Smooth muscle cell (in vitro differentiated cells): ENCODE data around the gene NAGS. TPM values are rescaled to one million over a fixed set of nuclear protein-coding genes. Genes with fewer than 3 reads are reported as not detected.

Experiments used
- DNase-seq: peaks from one replicate; lab custom pipeline; 2025; ENCODE audit not compliant: unreplicated experiment; lab: John Stamatoyannopoulos, UW
- H2AFZ ChIP-seq: fragments of 200-600 bp; sonication (generic); 2 replicates; pipeline ENCODE4 v1.6.0; 2016; ENCODE audit warnings: antibody characterized with exemption, low read depth, mild to moderate bottlenecking
- H3F3A ChIP-seq: fragments of 200-600 bp; sonication (generic); 2 replicates; pipeline ENCODE4 v1.6.0; 2017; ENCODE audit warnings: antibody characterized with exemption, low read depth
- H3K27ac ChIP-seq: fragments of 200-600 bp; sonication (generic); 2 replicates; pipeline ENCODE4 v1.5.1; 2016; ENCODE audit warnings: low read depth, mild to moderate bottlenecking
- H3K27me3 ChIP-seq: fragments of 200-600 bp; sonication (generic); 2 replicates; pipeline ENCODE4 v1.6.1; 2016; ENCODE audit warnings: low read depth, mild to moderate bottlenecking
- H3K36me3 ChIP-seq: fragments of 200-600 bp; sonication (generic); 2 replicates; pipeline ENCODE4 v1.5.1; 2016; ENCODE audit warnings: low read depth
- H3K4me1 ChIP-seq: fragments of 200-600 bp; sonication (generic); 2 replicates; pipeline ENCODE4 v1.5.1; 2016; ENCODE audit warnings: low read depth
- H3K4me2 ChIP-seq: fragments of 200-600 bp; sonication (generic); 2 replicates; pipeline ENCODE4 v1.6.0; 2016; ENCODE audit warnings: mild to moderate bottlenecking
- H3K4me3 ChIP-seq: fragments of 200-600 bp; sonication (generic); 2 replicates; pipeline ENCODE4 v1.5.1; 2016; ENCODE audit warnings: mild to moderate bottlenecking
- H3K79me2 ChIP-seq: fragments of 200-600 bp; sonication (generic); 2 replicates; pipeline ENCODE4 v1.6.0; 2016; ENCODE audit warnings: low read depth, mild to moderate bottlenecking
- H3K9ac ChIP-seq: fragments of 200-600 bp; sonication (generic); 2 replicates; pipeline ENCODE4 v1.6.0; 2016; ENCODE audit warnings: low read depth
- H3K9me3 ChIP-seq: fragments of 200-600 bp; sonication (generic); replicated peaks from 2 replicates; pipeline ENCODE4 v1.5.1; 2016; ENCODE audit warnings: low read depth
- H4K20me1 ChIP-seq: fragments of 200-600 bp; sonication (generic); 2 replicates; pipeline ENCODE4 v1.6.0; 2016; ENCODE audit warnings: low read depth
- WGBS: methylation state at CpG from one replicate; pipeline ENCODE4 v1.1.7; 2016; ENCODE audit warnings: low lambda C conversion rate; 5-methylcytosine and 5-hydroxymethylcytosine counted together
- polyA plus RNA-seq: library from polyadenylated mRNA; unstranded; fragments of >200 nt; fragmentation: Nextera tagmentation; extraction: Ambion mirVana; gene quantifications from 2 replicates; pipeline ENCODE4 v1.2.1, GENCODE V29; 2016
- small RNA-seq: library from RNA; depleted of rRNA; stranded (forward); fragments of <200 nt; gene quantifications from one replicate; pipeline ENCODE3, GENCODE V24; 2014
- total RNA-seq: library from RNA; depleted of rRNA; stranded (reverse); fragments of >200 nt; gene quantifications from 2 replicates; pipeline ENCODE4 v1.2.3, GENCODE V29; 2014
- TF ChIP-seq, protein P1 (sequence below): fragments of 200-600 bp; sonication (generic); IDR thresholded peaks from 2 replicates; pipeline ENCODE4 v1.5.1; 2017; ENCODE audit warnings: borderline replicate concordance, mild to moderate bottlenecking, antibody characterized with exemption; ENCODE audit not compliant: insufficient read depth, poor library complexity, severe bottlenecking

The NAGS gene
- total and polyA plus RNA-seq, 2 experiments from 2014 or later = 1.3 to 1.5 TPM

DNA sequence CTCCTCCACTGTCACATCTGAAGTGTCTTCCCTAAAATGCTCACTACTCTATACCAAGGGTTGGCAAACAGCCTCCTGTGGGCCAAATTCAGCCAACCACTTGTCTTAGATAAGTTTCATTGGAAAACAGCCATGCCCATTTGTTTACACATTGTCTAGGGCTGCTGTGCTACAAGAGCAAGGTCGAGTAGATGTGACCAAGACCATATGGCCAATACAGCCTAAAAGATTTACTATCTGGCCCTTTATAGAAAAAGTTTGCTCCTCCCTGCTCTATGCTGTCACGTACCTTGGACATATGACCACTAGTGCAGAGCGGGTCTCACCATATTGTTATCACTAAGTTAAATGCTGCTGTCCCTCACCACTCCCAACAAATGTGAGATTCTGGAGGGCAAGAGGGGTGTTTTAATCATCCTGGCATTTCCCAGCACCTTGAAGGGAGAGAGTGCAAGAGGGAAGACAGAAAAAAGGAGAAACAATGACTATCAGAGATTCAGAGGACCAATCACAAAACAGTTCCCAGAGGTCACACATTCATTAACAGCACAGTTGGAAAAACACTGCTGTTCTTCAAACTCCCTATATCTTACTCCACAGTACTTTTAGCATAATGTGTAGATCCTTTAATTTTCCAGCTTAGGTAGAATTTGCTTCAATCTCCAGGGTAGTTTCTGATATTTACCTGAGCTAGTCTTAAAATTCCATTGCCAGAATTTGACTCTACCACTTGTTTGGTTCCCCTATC is 48.9 kb downstream of the NAGS start:
- peaks cover 7% of the 10 kb centered on the region for H3K36me3 ChIP-seq
- no peak overlapping the region for H3K4me3 ChIP-seq
- no peak overlapping the region for H3K9ac ChIP-seq
- WGBS = 82% methylated on average over 3 of the region's 3 CpGs
- H3K9me3 ChIP-seq = no peaks in the 10 kb centered on the region
- H3K27ac ChIP-seq = no peak overlapping the region
- peaks cover 97% of the 10 kb centered on the region for H4K20me1 ChIP-seq
- H3K27me3 ChIP-seq = no peaks in the 10 kb centered on the region
- TF ChIP-seq, protein P1, sequence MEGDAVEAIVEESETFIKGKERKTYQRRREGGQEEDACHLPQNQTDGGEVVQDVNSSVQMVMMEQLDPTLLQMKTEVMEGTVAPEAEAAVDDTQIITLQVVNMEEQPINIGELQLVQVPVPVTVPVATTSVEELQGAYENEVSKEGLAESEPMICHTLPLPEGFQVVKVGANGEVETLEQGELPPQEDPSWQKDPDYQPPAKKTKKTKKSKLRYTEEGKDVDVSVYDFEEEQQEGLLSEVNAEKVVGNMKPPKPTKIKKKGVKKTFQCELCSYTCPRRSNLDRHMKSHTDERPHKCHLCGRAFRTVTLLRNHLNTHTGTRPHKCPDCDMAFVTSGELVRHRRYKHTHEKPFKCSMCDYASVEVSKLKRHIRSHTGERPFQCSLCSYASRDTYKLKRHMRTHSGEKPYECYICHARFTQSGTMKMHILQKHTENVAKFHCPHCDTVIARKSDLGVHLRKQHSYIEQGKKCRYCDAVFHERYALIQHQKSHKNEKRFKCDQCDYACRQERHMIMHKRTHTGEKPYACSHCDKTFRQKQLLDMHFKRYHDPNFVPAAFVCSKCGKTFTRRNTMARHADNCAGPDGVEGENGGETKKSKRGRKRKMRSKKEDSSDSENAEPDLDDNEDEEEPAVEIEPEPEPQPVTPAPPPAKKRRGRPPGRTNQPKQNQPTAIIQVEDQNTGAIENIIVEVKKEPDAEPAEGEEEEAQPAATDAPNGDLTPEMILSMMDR = no peak
- DNase-seq = no peak
- H3K4me1 ChIP-seq = no peaks in the 10 kb centered on the region
- H3K4me2 ChIP-seq = no peak overlapping the region
- peaks cover 97% of the 10 kb centered on the region for H3K79me2 ChIP-seq
- H3F3A ChIP-seq = no peaks in the 10 kb centered on the region
- no peak overlapping the region for H2AFZ ChIP-seq

Small RNA genes lying within 50 kb of the gene (small RNA-seq; reads per million reads assigned to genes)
- not detected for gene RF00012

Other genes starting within 250 kb of the NAGS start
- gene SOST, start 245.8 kb upstream of the NAGS start, total RNA-seq = not detected in 2 replicates
- gene SOST, start 245.8 kb upstream of the NAGS start, polyA plus RNA-seq = not detected in 2 replicates
- 33.2 and 34.4 TPM in 2 replicates for gene DUSP3, start 225.6 kb upstream of the NAGS start, total RNA-seq
- 25.6 and 35.9 TPM in 2 replicates for gene DUSP3, start 225.6 kb upstream of the NAGS start, polyA plus RNA-seq
- 0.09 TPM in 2 replicates for gene CFAP97D1, start 224.2 kb upstream of the NAGS start, total RNA-seq
- gene CFAP97D1, start 224.2 kb upstream of the NAGS start, polyA plus RNA-seq = not detected in 2 replicates
- 6.7 and 11.6 TPM in 2 replicates for gene MPP3, start 171.5 kb upstream of the NAGS start, total RNA-seq
- gene MPP3, start 171.5 kb upstream of the NAGS start, polyA plus RNA-seq = 7.7 and 8.1 TPM in 2 replicates
- not detected in 2 replicates for gene CD300LG, start 157.4 kb upstream of the NAGS start, total RNA-seq
- not detected in 2 replicates for gene CD300LG, start 157.4 kb upstream of the NAGS start, polyA plus RNA-seq
- 19.4 and 24.4 TPM in 2 replicates for gene MPP2, start 97.1 kb upstream of the NAGS start, total RNA-seq
- gene MPP2, start 97.1 kb upstream of the NAGS start, polyA plus RNA-seq = 11.5 and 15.4 TPM in 2 replicates
- gene PPY, start 62.1 kb upstream of the NAGS start, total RNA-seq = not detected in 2 replicates
- not detected in 2 replicates for gene PPY, start 62.1 kb upstream of the NAGS start, polyA plus RNA-seq
- gene PYY, start 50.7 kb upstream of the NAGS start, total RNA-seq = not detected in 2 replicates
- 0.33 TPM in 1 of 2 replicates, not detected in the other for gene PYY, start 50.7 kb upstream of the NAGS start, polyA plus RNA-seq
- gene TMEM101, start 10.3 kb downstream of the NAGS start, total RNA-seq = 25.2 and 35.1 TPM in 2 replicates
- gene TMEM101, start 10.3 kb downstream of the NAGS start, polyA plus RNA-seq = 36.1 and 39.9 TPM in 2 replicates
- 42.3 and 51.8 TPM in 2 replicates for gene LSM12, start 62.0 kb downstream of the NAGS start, total RNA-seq
- gene LSM12, start 62.0 kb downstream of the NAGS start, polyA plus RNA-seq = 52.0 and 66.3 TPM in 2 replicates
- gene G6PC3, start 66.1 kb downstream of the NAGS start, total RNA-seq = 32.1 and 40.2 TPM in 2 replicates
- 103 TPM in 2 replicates for gene G6PC3, start 66.1 kb downstream of the NAGS start, polyA plus RNA-seq
- 48.7 and 65.3 TPM in 2 replicates for gene HDAC5, start 119.0 kb downstream of the NAGS start, total RNA-seq
- gene HDAC5, start 119.0 kb downstream of the NAGS start, polyA plus RNA-seq = 51.6 and 52.6 TPM in 2 replicates
- 1.9 and 3.1 TPM in 2 replicates for gene HROB, start 137.3 kb downstream of the NAGS start, total RNA-seq
- 3.7 and 4.6 TPM in 2 replicates for gene HROB, start 137.3 kb downstream of the NAGS start, polyA plus RNA-seq
- gene ASB16, start 166.1 kb downstream of the NAGS start, total RNA-seq = 0.09 TPM in 1 of 2 replicates, not detected in the other
- gene ASB16, start 166.1 kb downstream of the NAGS start, polyA plus RNA-seq = 0.28 and 0.35 TPM in 2 replicates
- 26.4 and 28.5 TPM in 2 replicates for gene TMUB2, start 182.3 kb downstream of the NAGS start, total RNA-seq
- 35.8 and 39.2 TPM in 2 replicates for gene TMUB2, start 182.3 kb downstream of the NAGS start, polyA plus RNA-seq
- 54.0 and 61.1 TPM in 2 replicates for gene ATXN7L3, start 195.3 kb downstream of the NAGS start, total RNA-seq
- 24.3 and 29.1 TPM in 2 replicates for gene ATXN7L3, start 195.3 kb downstream of the NAGS start, polyA plus RNA-seq
- 18.2 and 28.4 TPM in 2 replicates for gene UBTF, start 215.1 kb downstream of the NAGS start, total RNA-seq
- gene UBTF, start 215.1 kb downstream of the NAGS start, polyA plus RNA-seq = 22.1 and 29.2 TPM in 2 replicates